Liver (tissue), 9 donors: ENCODE results near the gene ASIC3. TPM values are rescaled to one million over a fixed set of nuclear protein-coding genes. Genes with fewer than 3 reads are reported as not detected.

Experiments used
- DNase-seq: peaks from one replicate; pipeline ENCODE4 v3.0.0-alpha.2; 2017; ENCODE audit warnings: low spot score
- H3K27ac ChIP-seq, 2 donors: one replicate each; pipeline ENCODE4 v1.7.0; 2013; ENCODE audit warnings: inconsistent platforms in 2 of 2, low read length in 2 of 2, control low read depth in 1 of 2, low read depth in 1 of 2, mild to moderate bottlenecking in 1 of 2
- H3K27me3 ChIP-seq, 4 donors: one replicate each; pipeline versions ENCODE4 v1.6.1 to v1.7.0; 2013; ENCODE audit warnings: low read length in 3 of 4, inconsistent platforms in 1 of 4, mild to moderate bottlenecking in 1 of 4, moderate library complexity in 1 of 4; ENCODE audit not compliant: control insufficient read depth in 4 of 4, insufficient read depth in 4 of 4
- H3K36me3 ChIP-seq, 4 donors: one replicate each; pipeline versions ENCODE4 v1.6.1 to v1.7.0; 2013; ENCODE audit warnings: low read length in 3 of 4, mild to moderate bottlenecking in 3 of 4, low read depth in 1 of 4, moderate library complexity in 1 of 4; ENCODE audit not compliant: control insufficient read depth in 4 of 4, insufficient read depth in 3 of 4
- H3K4me1 ChIP-seq, 4 donors: one replicate each; pipeline versions ENCODE4 v1.6.1 to v1.7.0; 2013; ENCODE audit warnings: low read length in 3 of 4, mild to moderate bottlenecking in 3 of 4, moderate library complexity in 1 of 4; ENCODE audit not compliant: control insufficient read depth in 4 of 4, insufficient read depth in 4 of 4
- H3K4me3 ChIP-seq, 3 donors: one replicate each; pipeline versions ENCODE4 v1.6.1 to v1.7.0; 2013; ENCODE audit warnings: low read length in 3 of 3, control low read depth in 1 of 3, low read depth in 1 of 3, mild to moderate bottlenecking in 1 of 3
- H3K9ac ChIP-seq, 2 donors: one replicate each; pipeline ENCODE4 v1.7.0; 2013; ENCODE audit warnings: low read length in 2 of 2, mild to moderate bottlenecking in 2 of 2, moderate library complexity in 2 of 2, control low read depth in 1 of 2, low read depth in 1 of 2
- H3K9me3 ChIP-seq, 4 donors: one replicate each; pipeline versions ENCODE4 v1.6.1 to v1.7.0; 2013; ENCODE audit warnings: low read length in 3 of 4; ENCODE audit not compliant: control insufficient read depth in 4 of 4
- ATF3 ChIP-seq: IDR thresholded peaks from 2 replicates; pipeline ENCODE4 v1.6.1; 2016; ENCODE audit warnings: antibody characterized with exemption
- CTCF ChIP-seq: fragments of 150-350 bp; IDR thresholded peaks from 2 replicates; pipeline ENCODE4 v1.5.1; 2017; ENCODE audit warnings: improper control_type of control experiment, low read depth, low read length; ENCODE audit not compliant: missing input control
- EGR1 ChIP-seq, 2 donors: IDR thresholded peaks; 2 replicates each; pipeline ENCODE4 v1.6.1; 2016 to 2018; ENCODE audit warnings: antibody characterized with exemption in 2 of 2, low read depth in 2 of 2
- FOXA1 ChIP-seq: IDR thresholded peaks from 2 replicates; pipeline ENCODE4 v1.6.1; 2016; ENCODE audit warnings: antibody characterized with exemption
- FOXA2 ChIP-seq: IDR thresholded peaks from 2 replicates; pipeline ENCODE4 v1.6.1; 2016; ENCODE audit warnings: antibody characterized with exemption
- GABPA ChIP-seq, 2 donors: IDR thresholded peaks in 1 of 2; conservative IDR thresholded peaks in 1 of 2; 2 replicates each; pipeline ENCODE4 v1.6.1; 2016; ENCODE audit warnings: antibody characterized with exemption in 2 of 2, mild to moderate bottlenecking in 1 of 2, moderate library complexity in 1 of 2
- HNF4A ChIP-seq, 2 donors: conservative IDR thresholded peaks; 2 replicates each; pipeline ENCODE4 v1.6.1; 2016; ENCODE audit warnings: antibody characterized with exemption in 2 of 2, mild to moderate bottlenecking in 2 of 2
- HNF4G ChIP-seq: IDR thresholded peaks from 2 replicates; pipeline ENCODE4 v1.6.1; 2016; ENCODE audit warnings: antibody characterized with exemption
- JUND ChIP-seq, 2 donors: IDR thresholded peaks; 2 replicates each; pipeline ENCODE4 v1.6.1; 2016; ENCODE audit warnings: antibody characterized with exemption in 2 of 2
- MAX ChIP-seq: IDR thresholded peaks from 2 replicates; pipeline ENCODE4 v1.6.1; 2016; ENCODE audit warnings: antibody characterized with exemption
- NR2F2 ChIP-seq: IDR thresholded peaks from 2 replicates; pipeline ENCODE4 v1.6.1; 2016; ENCODE audit warnings: antibody characterized with exemption
- RAD21 ChIP-seq, 2 donors: IDR thresholded peaks; 2 replicates each; pipeline ENCODE4 v1.6.1; 2016; ENCODE audit warnings: antibody characterized with exemption in 2 of 2, mild to moderate bottlenecking in 2 of 2
- REST ChIP-seq: IDR thresholded peaks from 2 replicates; pipeline ENCODE4 v1.6.1; 2016; ENCODE audit warnings: antibody characterized with exemption, mild to moderate bottlenecking
- RXRA ChIP-seq, 2 donors: IDR thresholded peaks; 2 replicates each; pipeline ENCODE4 v1.6.1; 2017 to 2018; ENCODE audit warnings: antibody characterized with exemption in 2 of 2, mild to moderate bottlenecking in 1 of 2
- SP1 ChIP-seq: IDR thresholded peaks from 2 replicates; pipeline ENCODE4 v1.6.1; 2018; ENCODE audit warnings: antibody characterized with exemption, mild to moderate bottlenecking
- TAF1 ChIP-seq: conservative IDR thresholded peaks from 2 replicates; pipeline ENCODE4 v1.6.1; 2016; ENCODE audit warnings: antibody characterized with exemption, mild to moderate bottlenecking
- YY1 ChIP-seq: IDR thresholded peaks from 2 replicates; pipeline ENCODE4 v1.6.1; 2016; ENCODE audit warnings: antibody characterized with exemption, mild to moderate bottlenecking
- ZBTB33 ChIP-seq: IDR thresholded peaks from 2 replicates; pipeline ENCODE4 v1.6.1; 2016; ENCODE audit warnings: antibody characterized with exemption
- WGBS: extraction: QIAGEN DNeasy Blood & Tissue Kit; methylation state at CpG from one replicate; pipeline ENCODE4 v1.1.7; 2013; 5-methylcytosine and 5-hydroxymethylcytosine counted together
- polyA plus RNA-seq, 2 donors: library from polyadenylated mRNA; stranded (reverse) in 1 of 2; unstranded in 1 of 2; fragments of 200-250 nt in 1 of 2; fragments of >200 nt in 1 of 2; fragmentation: Nextera tagmentation in 1 of 2; extraction: Ambion mirVana in 1 of 2; gene quantifications; one replicate each; pipeline versions ENCODE4 v1.2.1 to v1.2.3, GENCODE V29; 2013 to 2015
- total RNA-seq, 2 donors: library from RNA; depleted of rRNA; stranded (reverse); fragments of >200 nt; gene quantifications; one replicate each; pipeline ENCODE4 v1.2.3, GENCODE V29; 2014
- donor health status: healthy.
- donor health status: healthy.
- donor health status: healthy.
- donor health status: healthy.
- donor health status: healthy.

Gene ASIC3
- total and polyA plus RNA-seq, 4 donors: 0.05 to 1.0 (median 0.39) TPM

GRCh38 chr7:151088019-151088855 lies 39.9 kb downstream of the ASIC3 start:
- no peaks in the 10 kb centered on the region for H3K36me3 ChIP-seq
- peak overlapping the region; percentile 64 to 79 for H3K9ac ChIP-seq
- H3K4me1 ChIP-seq: peaks cover 14 to 60% (median 44%) of the 10 kb centered on the region in 4 donors
- no peaks in the 10 kb centered on the region for H3K27me3 ChIP-seq
- H3K9me3 ChIP-seq: no peaks in the 10 kb centered on the region
- TF ChIP-seq FOXA1: no peak
- no peak for TF ChIP-seq ZBTB33
- no peak for TF ChIP-seq MAX
- TF ChIP-seq JUND (IDR thresholded peaks at IDR 0.05): no peak
- TF ChIP-seq YY1: no peak
- peak overlapping the region; percentile 75 to 91 (median 83) for H3K4me3 ChIP-seq
- no peak for DNase-seq
- WGBS: 45% methylated on average over 16 of the region's 16 CpGs
- peak overlapping the region; percentile 81 to 93 for H3K27ac ChIP-seq

- no peaks in the 10 kb centered on the region for H3K9me3 ChIP-seq
- peak overlapping the region in 1 of 3 donors; percentile 75 for H3K4me3 ChIP-seq
- TF ChIP-seq FOXA2: no peak
- TF ChIP-seq CTCF: no peak
- TF ChIP-seq JUND (IDR thresholded peaks at IDR 0.05): no peak
- peak; percentile 79 for TF ChIP-seq NR2F2
- TF ChIP-seq GABPA (IDR thresholded peaks at IDR 0.05 in 1 of 2, conservative IDR thresholded peaks at IDR 0.05 in 1 of 2): no peak
- TF ChIP-seq REST: no peak
- TF ChIP-seq ZBTB33: no peak
- peak; percentile 54 for TF ChIP-seq SP1
- no peak for TF ChIP-seq ATF3
- peak in 1 of 2 donors; percentile 15 for TF ChIP-seq RXRA (IDR thresholded peaks at IDR 0.05)
- TF ChIP-seq HNF4A (conservative IDR thresholded peaks at IDR 0.05): no peak
- no peak for TF ChIP-seq TAF1
- TF ChIP-seq HNF4G: no peak
- TF ChIP-seq YY1: no peak
- TF ChIP-seq RAD21 (IDR thresholded peaks at IDR 0.05): no peak
- TF ChIP-seq MAX: peak; percentile 21
- TF ChIP-seq EGR1 (IDR thresholded peaks at IDR 0.05; ENCODE audit: low read depth in 2 of 2): no peak
- no peak for TF ChIP-seq FOXA1
- H3K27me3 ChIP-seq: no peaks in the 10 kb centered on the region
- DNase-seq: no peak
- peaks cover 0 to 2% (median 0%) of the 10 kb centered on the region in 4 donors for H3K36me3 ChIP-seq
- 29% methylated on average over 30 of the region's 30 CpGs for WGBS
- H3K4me1 ChIP-seq: peaks cover 10 to 53% (median 38%) of the 10 kb centered on the region in 4 donors
- peak overlapping the region in 1 of 2 donors; percentile 23 for H3K9ac ChIP-seq
- H3K27ac ChIP-seq: peak overlapping the region; percentile 81 to 93
These were observed 40.7 kb downstream of the ASIC3 start for GRCh38 chr7:151088856-151089699.
